A673 (cell line): ENCODE measurements around the gene EZH2. TPM values are rescaled to one million over a fixed set of nuclear protein-coding genes. Genes with fewer than 3 reads are reported as not detected.

Experiments used
- BruUV-seq: library from RNA; stranded (reverse); fragments of 400-500 nt; replicated peaks from 2 replicates; lab custom pipeline; 2021; lab: Mats Ljungman, UMichigan
- CTCF ChIA-PET: fragments of 300-600 bp; sonication (Branson Sonifier 250); formaldehyde crosslinking; loops from one replicate; lab custom pipeline; 2022; ENCODE audit warnings: antibody characterized with exemption; lab: Charles Lee
- POLR2A ChIA-PET: fragments of 300-600 bp; sonication (Branson Sonifier 250); formaldehyde crosslinking; loops from one replicate; lab custom pipeline; 2022; ENCODE audit warnings: antibody characterized with exemption; ENCODE audit not compliant: low non-redundant PET; lab: Charles Lee
- DNase-seq: peaks from one replicate; pipeline ENCODE4 v3.0.0-alpha.2; 2015; ENCODE audit warnings: low spot score
- H3K27ac ChIP-seq: fragments of 200-600 bp; sonication (generic); 2 replicates; pipeline ENCODE4 v1.5.1; 2016; ENCODE audit warnings: mixed run types, low read depth, mild to moderate bottlenecking, mixed read lengths, antibody characterized with exemption, low read length; ENCODE audit not compliant: poor library complexity, severe bottlenecking
- H3K27me3 ChIP-seq: fragments of 200-600 bp; sonication (generic); replicated peaks from 2 replicates; pipeline ENCODE4 v1.6.1; 2017; ENCODE audit warnings: mixed run types, low read depth, mild to moderate bottlenecking, mixed read lengths, antibody characterized with exemption, low read length; ENCODE audit not compliant: insufficient read depth, poor library complexity
- H3K36me3 ChIP-seq: fragments of 200-600 bp; sonication (generic); 2 replicates; pipeline ENCODE4 v1.6.1; 2016; ENCODE audit warnings: mixed run types, mild to moderate bottlenecking, mixed read lengths, antibody characterized with exemption, low read length; ENCODE audit not compliant: insufficient read depth, poor library complexity, severe bottlenecking
- H3K4me1 ChIP-seq: fragments of 200-600 bp; sonication (generic); 2 replicates; pipeline ENCODE4 v1.6.1; 2017; ENCODE audit warnings: mixed run types, mild to moderate bottlenecking, mixed read lengths, antibody characterized with exemption, low read length; ENCODE audit not compliant: insufficient read depth, poor library complexity, severe bottlenecking
- H3K4me3 ChIP-seq: fragments of 200-600 bp; sonication (generic); 2 replicates; pipeline ENCODE4 v1.5.1; 2016; ENCODE audit warnings: low read depth, mixed run types, mild to moderate bottlenecking, mixed read lengths, low read length; ENCODE audit not compliant: poor library complexity, severe bottlenecking
- H3K9me3 ChIP-seq: fragments of 200-600 bp; sonication (generic); 2 replicates; pipeline ENCODE4 v1.6.1; 2016; ENCODE audit warnings: mixed run types, low read depth, mild to moderate bottlenecking, mixed read lengths, antibody characterized with exemption, low read length; ENCODE audit not compliant: poor library complexity, severe bottlenecking
- CTCF ChIP-seq: fragments of 300-800, 200-600 bp; sonication (generic); conservative IDR thresholded peaks from 2 replicates; pipeline ENCODE4 v1.5.1; 2017; ENCODE audit warnings: low read depth, mild to moderate bottlenecking, antibody characterized with exemption, low read length, moderate library complexity, mixed read lengths
- EZH2 ChIP-seq: fragments of 200-600 bp; sonication (generic); IDR thresholded peaks from 2 replicates; pipeline ENCODE4 v1.6.1; 2017; ENCODE audit warnings: borderline replicate concordance, low read depth, mild to moderate bottlenecking, mixed read lengths, antibody characterized with exemption, low read length; ENCODE audit not compliant: poor library complexity, severe bottlenecking
- intact Hi-C: fragments of 100-400 bp; cut with micrococcal nuclease; formaldehyde crosslinking; loops from one replicate; pipeline ENCODE4 v1.10.0; 2022; ENCODE audit not compliant: unreplicated experiment
- total RNA-seq: library from RNA; stranded (reverse); gene quantifications from 2 replicates; pipeline ENCODE4 v1.2.3, GENCODE V29; 2021

EZH2 gene
- total RNA-seq, 1 experiment from 2014 or later: 140 TPM

GRCh38 chr7:148804343-148805235, 79.5 kb downstream of the EZH2 start:
- TF ChIP-seq CTCF: no peak
- no peak for TF ChIP-seq EZH2
- H3K27me3 ChIP-seq: no peaks in the 10 kb centered on the region
- no peak overlapping the region for H3K4me3 ChIP-seq
- no peaks in the 10 kb centered on the region for H3K4me1 ChIP-seq
- ChIA-PET CTCF (no interaction called here), POLR2A (no interaction called here)
- no peak overlapping the region for H3K27ac ChIP-seq
- no peaks in the 10 kb centered on the region for H3K9me3 ChIP-seq
- peaks cover 87% of the 10 kb centered on the region for H3K36me3 ChIP-seq
- DNase-seq: no peak
- no TSS peak for BruUV-seq
- intact Hi-C loops: loop anchor here (10.0 kb wide), 1 partner anchor 160 kb away; no protein-coding TSS in a partner anchor

GRCh38 chr7:148803094-148803493, 81.0 kb downstream of the EZH2 start:
- Histone ChIP-seq H3K36me3 (peaks cover 87% of the 10 kb centered on the region), H3K27ac (no peak overlapping the region), H3K4me3 (no peak overlapping the region), H3K27me3 (no peaks in the 10 kb centered on the region), H3K9me3 (no peaks in the 10 kb centered on the region), H3K4me1 (no peaks in the 10 kb centered on the region)
- no TSS peak for BruUV-seq
- intact Hi-C loops: loop anchor here (10.0 kb wide), 1 partner anchor 162 kb away; no protein-coding TSS in a partner anchor
- DNase-seq: no peak
- ChIA-PET CTCF (no interaction called here), POLR2A (no interaction called here)
- TF ChIP-seq EZH2: no peak
- no peak for TF ChIP-seq CTCF

GRCh38 chr7:148802101-148802493, 82.0 kb downstream of the EZH2 start:
- intact Hi-C loops: loop anchor here (10.0 kb wide), 1 partner anchor 163 kb away; no protein-coding TSS in a partner anchor
- H3K36me3 ChIP-seq: peaks cover 86% of the 10 kb centered on the region
- ChIA-PET CTCF (no interaction called here), POLR2A (no interaction called here)
- no peaks in the 10 kb centered on the region for H3K9me3 ChIP-seq
- no peak for TF ChIP-seq CTCF
- TF ChIP-seq EZH2: no peak
- no peak overlapping the region for H3K4me3 ChIP-seq
- no peaks in the 10 kb centered on the region for H3K27me3 ChIP-seq
- no peak for DNase-seq
- H3K4me1 ChIP-seq: no peaks in the 10 kb centered on the region
- H3K27ac ChIP-seq: no peak overlapping the region
- no TSS peak for BruUV-seq
